T-helper 2 cell treated with Interferon-gamma antibody and Interleukin-4, amounts not matched to agents 100 ng/mL and 5 ng/mL, for 36 hours (primary cell): ENCODE results near the gene SLC17A7. TPM values are rescaled to one million over a fixed set of nuclear protein-coding genes. Genes with fewer than 3 reads are reported as not detected.

ENCODE experiments used
- intact Hi-C: fragments of 100-400 bp; cut with micrococcal nuclease; formaldehyde crosslinking; loops from one replicate; pipeline ENCODE4 v1.15.1; 2023
- total RNA-seq: library from RNA; stranded (reverse); gene quantifications from 2 replicates; pipeline ENCODE4 v1.2.3, GENCODE V29; 2022

The SLC17A7 gene
- total RNA-seq, 1 donor from 2014 or later: 0.09 TPM

DNA sequence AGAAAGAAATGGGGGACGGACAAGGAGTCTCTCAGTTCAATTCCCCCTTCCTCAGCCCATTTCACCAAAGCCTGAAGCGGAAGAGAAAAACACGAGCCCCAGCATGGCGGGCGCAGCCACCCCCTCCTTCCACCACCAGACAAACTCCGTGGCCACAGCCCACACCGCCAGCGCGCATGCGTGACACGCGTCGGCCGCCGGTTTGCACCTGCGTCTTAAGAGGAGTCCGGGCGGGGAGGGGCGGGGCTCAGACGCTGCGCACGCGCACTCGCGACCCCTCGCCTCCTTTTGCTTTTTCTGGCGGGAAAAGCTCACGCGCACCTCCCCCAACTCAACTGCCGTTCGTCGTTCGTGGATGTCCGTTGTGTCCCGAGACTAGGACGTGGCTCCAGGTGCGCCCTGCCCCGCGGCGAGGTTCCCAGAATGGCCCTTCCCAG, 53.4 kb downstream of the SLC17A7 start, which contains the start of gene KASH5:
Gene KASH5 (plus strand): TSS at position 314 of the 437 bp plus-strand sequence. CDS start 2,635 bp downstream, outside the sequence.
- intact Hi-C loops: no loop called here

DNA sequence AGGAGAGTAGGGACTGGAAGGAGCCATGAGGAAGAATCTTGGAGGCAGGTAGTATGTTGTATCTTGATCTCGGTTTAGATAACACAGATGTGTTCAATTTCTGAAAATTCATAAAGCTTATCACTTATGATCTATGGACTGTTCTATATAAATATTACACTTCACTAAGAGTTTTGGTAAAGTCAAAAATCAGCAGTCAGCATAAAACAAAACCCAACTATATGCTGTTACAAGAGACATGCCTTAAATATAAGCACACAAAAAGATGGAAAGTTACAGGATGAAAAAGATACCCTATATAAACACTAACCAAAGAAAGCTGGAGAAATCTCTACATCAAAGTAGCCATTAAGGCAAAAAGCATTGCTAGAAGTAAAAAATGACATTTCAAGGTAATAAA, 57.7 kb downstream of the SLC17A7 start:
- intact Hi-C loops: no loop called here

DNA sequence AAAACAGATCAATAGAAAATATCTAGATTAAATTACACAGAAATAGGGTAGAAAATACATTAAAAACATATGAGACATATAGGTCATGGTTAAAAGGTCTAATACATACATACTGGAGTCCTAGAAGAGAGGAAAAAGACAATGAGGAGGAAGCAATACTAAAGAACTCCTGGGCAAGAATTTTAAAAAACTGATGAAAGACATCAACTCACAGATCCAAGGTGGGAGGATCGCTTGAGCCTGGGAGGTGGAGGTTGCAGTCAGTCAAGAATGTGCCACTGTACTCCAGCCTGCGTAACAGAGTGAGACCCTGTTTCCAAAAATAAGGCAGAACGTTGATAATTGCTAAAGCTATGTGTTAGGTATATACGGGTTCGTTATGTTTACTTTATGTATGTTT, 58.7 kb downstream of the SLC17A7 start:
- intact Hi-C loops: no loop called here

DNA sequence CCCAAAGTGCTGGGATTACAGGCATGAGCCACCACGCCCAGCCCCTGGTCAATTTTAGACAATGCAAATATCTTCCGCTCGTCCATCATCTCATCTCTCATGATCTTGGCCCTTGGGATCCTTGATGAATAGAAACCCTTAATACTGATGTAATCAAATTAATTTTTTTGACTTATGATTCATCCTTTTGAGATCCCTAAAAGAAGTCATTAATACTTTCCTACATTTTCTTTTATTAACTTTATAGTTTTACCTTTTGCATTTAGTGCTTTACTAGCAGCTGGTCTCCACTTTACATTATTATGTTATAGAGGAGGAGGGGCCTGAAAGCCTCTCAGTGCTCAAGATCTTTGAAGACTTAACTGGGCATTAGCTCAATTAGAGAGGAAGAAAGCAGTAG, 60.9 kb downstream of the SLC17A7 start:
- intact Hi-C loops: no loop called here

Other genes starting within 250 kb of the SLC17A7 start
- gene SLC6A16, start 116.3 kb downstream of the SLC17A7 start, total RNA-seq: 3.5 and 3.8 TPM in 2 replicates
- gene CD37, start 106.1 kb downstream of the SLC17A7 start, total RNA-seq: 213 and 221 TPM in 2 replicates
- gene TEAD2, start 79.1 kb downstream of the SLC17A7 start, total RNA-seq: not detected in 2 replicates
- not detected in 2 replicates for gene DKKL1, start 77.7 kb downstream of the SLC17A7 start, total RNA-seq
- gene KASH5, start 53.3 kb downstream of the SLC17A7 start, total RNA-seq: 0.23 and 0.43 TPM in 2 replicates
- not detected in 2 replicates for gene PTH2, start 18.1 kb downstream of the SLC17A7 start, total RNA-seq
- gene GFY, start 16.1 kb downstream of the SLC17A7 start, total RNA-seq: not detected in 2 replicates
- gene PIH1D1, start 10.3 kb upstream of the SLC17A7 start, total RNA-seq: 146 and 150 TPM in 2 replicates
- 45.5 and 47.5 TPM in 2 replicates for gene ALDH16A1, start 11.7 kb upstream of the SLC17A7 start, total RNA-seq
- 271 and 275 TPM in 2 replicates for gene FLT3LG, start 32.7 kb upstream of the SLC17A7 start, total RNA-seq
- 2,471 and 2,495 TPM in 2 replicates for gene RPL13A, start 46.1 kb upstream of the SLC17A7 start, total RNA-seq
- 2,021 and 2,052 TPM in 2 replicates for gene RPS11, start 54.9 kb upstream of the SLC17A7 start, total RNA-seq
- 7.4 and 8.5 TPM in 2 replicates for gene FCGRT, start 71.1 kb upstream of the SLC17A7 start, total RNA-seq
- gene RCN3, start 86.5 kb upstream of the SLC17A7 start, total RNA-seq: 3.0 and 3.9 TPM in 2 replicates
- 172 and 174 TPM in 2 replicates for gene NOSIP, start 139.0 kb upstream of the SLC17A7 start, total RNA-seq
- gene PRRG2, start 139.8 kb upstream of the SLC17A7 start, total RNA-seq: 0.82 and 1.1 TPM in 2 replicates
- gene PRR12, start 149.7 kb upstream of the SLC17A7 start, total RNA-seq: 42.0 and 43.3 TPM in 2 replicates
- 6.8 and 9.3 TPM in 2 replicates for gene RRAS, start 198.6 kb upstream of the SLC17A7 start, total RNA-seq
- gene SCAF1, start 200.7 kb upstream of the SLC17A7 start, total RNA-seq: 61.9 and 65.4 TPM in 2 replicates
- 135 and 158 TPM in 2 replicates for gene IRF3, start 224.3 kb upstream of the SLC17A7 start, total RNA-seq
- 70.4 and 75.7 TPM in 2 replicates for gene BCL2L12, start 224.4 kb upstream of the SLC17A7 start, total RNA-seq
- gene PRMT1, start 235.7 kb upstream of the SLC17A7 start, total RNA-seq: 173 and 187 TPM in 2 replicates
- 4.8 and 4.9 TPM in 2 replicates for gene ADM5, start 248.1 kb upstream of the SLC17A7 start, total RNA-seq
- 2.4 and 3.8 TPM in 2 replicates for gene CPT1C, start 249.6 kb upstream of the SLC17A7 start, total RNA-seq